Ascending aorta (tissue), 2 donors: Measurements from ENCODE around the gene VIPR2. TPM values are rescaled to one million over a fixed set of nuclear protein-coding genes. Genes with fewer than 3 reads are reported as not detected.

Experiments
- DNase-seq, 2 donors: peaks; one replicate each; pipeline ENCODE4 v3.0.0-alpha.2; 2019; ENCODE audit warnings: low spot score in 2 of 2
- H3K27ac ChIP-seq, 2 donors: fragments of 200-600 bp; sonication (generic); one replicate each; pipeline ENCODE4 v1.5.1; 2016 to 2017; ENCODE audit warnings: mild to moderate bottlenecking in 1 of 2
- H3K27me3 ChIP-seq: fragments of 200-600 bp; sonication (generic); one replicate; pipeline ENCODE4 v1.5.1; 2017
- H3K36me3 ChIP-seq, 2 donors: fragments of 200-600 bp; sonication (generic); one replicate each; pipeline ENCODE4 v1.5.1; 2016
- H3K4me1 ChIP-seq, 2 donors: fragments of 200-600 bp; sonication (generic); one replicate each; pipeline ENCODE4 v1.5.1; 2016 to 2017; ENCODE audit warnings: mild to moderate bottlenecking in 1 of 2
- H3K4me3 ChIP-seq, 2 donors: fragments of 200-600 bp; sonication (generic); one replicate each; pipeline ENCODE4 v1.5.1; 2016 to 2017; ENCODE audit warnings: mild to moderate bottlenecking in 1 of 2
- H3K9me3 ChIP-seq, 2 donors: fragments of 200-600 bp; sonication (generic); one replicate each; pipeline ENCODE4 v1.5.1; 2016
- CTCF ChIP-seq, 3 experiments: fragments of 200-600 bp in 2 of 3; fragments of 450-650 bp in 1 of 3; sonication (generic) in 2 of 3; IDR thresholded peaks; one replicate each; pipeline ENCODE4 v1.5.1; 2016 to 2019; ENCODE audit warnings: antibody characterized with exemption in 3 of 3, mild to moderate bottlenecking in 1 of 3, moderate library complexity in 1 of 3
- intact Hi-C: fragments of 100-400 bp; cut with DNase I; formaldehyde crosslinking; loops from one replicate; pipeline ENCODE4 v1.15.1; 2023
- total RNA-seq: library from RNA; depleted of rRNA; stranded (reverse); fragments of >200 nt; gene quantifications from one replicate; pipeline ENCODE4 v1.1.0, GENCODE V29; 2016

VIPR2 gene
- total RNA-seq, 1 donor from 2014 or later: 17.8 TPM

- no peak for DNase-seq
These were observed 83.5 kb downstream of the VIPR2 start for GRCh38 chr7:159061209-159061608.

GRCh38 chr7:159060440-159060839 is 84.2 kb downstream of the VIPR2 start:
- Histone ChIP-seq H3K27ac (no peak overlapping the region), H3K4me1 (no peaks in the 10 kb centered on the region), H3K27me3 (no peaks in the 10 kb centered on the region), H3K9me3 (no peaks in the 10 kb centered on the region), H3K36me3 (peaks cover 0 to 9% of the 10 kb centered on the region in 2 donors), H3K4me3 (no peak overlapping the region)
- no peak for TF ChIP-seq CTCF (IDR thresholded peaks at IDR 0.05)
- DNase-seq: no peak
- intact Hi-C loops: no loop called here

More at GRCh38 chr7:159061209-159061608, 83.5 kb downstream of the VIPR2 start:
- no peaks in the 10 kb centered on the region for H3K9me3 ChIP-seq
- no peaks in the 10 kb centered on the region for H3K27me3 ChIP-seq
- H3K4me1 ChIP-seq: no peaks in the 10 kb centered on the region
- intact Hi-C loops: no loop called here
- peak overlapping the region; percentile 1 to 54 for H3K4me3 ChIP-seq
- H3K36me3 ChIP-seq: peaks cover 0 to 5% of the 10 kb centered on the region in 2 donors
- TF ChIP-seq CTCF (IDR thresholded peaks at IDR 0.05): no peak
- H3K27ac ChIP-seq: peak overlapping the region in 1 of 2 donors; percentile 37

DNA sequence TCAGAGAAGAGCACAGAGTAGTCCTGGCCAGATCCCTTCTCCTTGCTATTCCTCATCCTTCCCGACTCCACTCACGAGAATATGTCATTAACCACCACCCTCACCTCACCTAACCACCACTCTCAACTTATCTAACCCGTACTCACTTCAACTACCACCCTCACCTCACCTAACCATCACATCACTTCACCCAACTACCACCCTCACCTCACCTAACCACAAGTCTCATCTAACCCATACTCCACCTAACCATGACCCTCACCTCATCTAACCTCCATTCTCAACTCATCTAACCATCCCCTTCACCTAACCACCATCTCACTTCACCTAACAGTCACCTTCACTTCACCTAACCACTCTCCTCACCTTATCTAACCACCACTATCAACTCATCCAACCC is 85.0 kb downstream of the VIPR2 start:
- no peak overlapping the region for H3K4me3 ChIP-seq
- intact Hi-C loops: no loop called here
- DNase-seq: no peak
- H3K27me3 ChIP-seq: no peaks in the 10 kb centered on the region
- H3K27ac ChIP-seq: no peak overlapping the region
- TF ChIP-seq CTCF (IDR thresholded peaks at IDR 0.05): no peak
- peaks cover 0 to 9% of the 10 kb centered on the region in 2 donors for H3K36me3 ChIP-seq
- H3K4me1 ChIP-seq: no peaks in the 10 kb centered on the region
- no peaks in the 10 kb centered on the region for H3K9me3 ChIP-seq

DNA sequence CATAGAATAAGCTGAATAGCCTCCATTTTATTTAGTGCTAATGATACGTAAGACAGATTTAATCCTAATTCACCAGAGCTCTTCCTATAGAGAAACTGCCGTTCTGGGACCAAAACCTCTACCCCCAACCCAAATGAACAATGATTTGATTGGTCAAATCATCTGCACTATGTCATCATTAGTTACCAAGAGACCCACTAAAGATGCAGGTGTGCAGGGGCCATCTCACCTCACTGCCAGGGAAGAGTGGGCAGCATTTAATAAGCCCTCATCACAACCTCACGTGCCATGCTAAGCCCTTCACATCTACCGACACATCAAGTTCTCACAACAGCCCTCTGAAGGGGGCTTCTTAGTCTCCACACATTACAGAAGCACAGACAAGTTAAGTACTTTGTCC is 87.0 kb downstream of the VIPR2 start:
- Histone ChIP-seq H3K27ac (no peak overlapping the region), H3K9me3 (peaks cover 0 to under 1% of the 10 kb centered on the region in 2 donors), H3K36me3 (peaks cover 0 to 9% of the 10 kb centered on the region in 2 donors), H3K27me3 (no peaks in the 10 kb centered on the region), H3K4me3 (no peak overlapping the region), H3K4me1 (no peaks in the 10 kb centered on the region)
- intact Hi-C loops: no loop called here
- no peak for DNase-seq
- TF ChIP-seq CTCF (IDR thresholded peaks at IDR 0.05): no peak

DNA sequence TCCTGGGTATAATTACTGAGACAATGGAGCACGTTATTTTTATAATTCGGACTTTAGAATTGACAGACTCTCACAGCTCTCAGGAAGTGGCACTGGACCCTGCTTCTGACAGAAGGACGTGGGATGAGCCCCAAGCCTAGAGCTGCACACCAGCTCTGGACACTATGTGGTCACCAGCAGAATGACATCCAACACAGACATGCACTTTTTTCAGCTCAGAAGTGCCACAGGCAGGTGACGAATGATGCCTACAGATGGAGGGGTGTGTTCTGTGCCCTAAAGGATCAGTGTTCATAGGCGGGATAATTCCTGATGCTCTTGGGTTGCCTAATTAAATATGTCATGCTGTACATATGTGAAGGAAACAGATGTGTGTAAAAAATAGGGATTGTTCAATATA is 87.9 kb downstream of the VIPR2 start:
- Histone ChIP-seq H3K4me3 (no peak overlapping the region), H3K4me1 (no peaks in the 10 kb centered on the region), H3K27me3 (no peaks in the 10 kb centered on the region), H3K27ac (no peak overlapping the region), H3K9me3 (peaks cover 0 to 9% of the 10 kb centered on the region in 2 donors), H3K36me3 (peaks cover 0 to 9% of the 10 kb centered on the region in 2 donors)
- intact Hi-C loops: no loop called here
- no peak for TF ChIP-seq CTCF (IDR thresholded peaks at IDR 0.05)
- no peak for DNase-seq

GRCh38 chr7:159051916-159052315 is 92.8 kb downstream of the VIPR2 start:
- no peaks in the 10 kb centered on the region for H3K27me3 ChIP-seq
- TF ChIP-seq CTCF (IDR thresholded peaks at IDR 0.05): no peak
- no peak overlapping the region for H3K27ac ChIP-seq
- H3K36me3 ChIP-seq: peaks cover 0 to 9% of the 10 kb centered on the region in 2 donors
- no peak overlapping the region for H3K4me3 ChIP-seq
- no peak for DNase-seq
- intact Hi-C loops: no loop called here
- H3K4me1 ChIP-seq: no peaks in the 10 kb centered on the region
- peaks cover 0 to 12% of the 10 kb centered on the region in 2 donors for H3K9me3 ChIP-seq
